K562 (cell line): ENCODE data around the gene BRWD1. TPM values are rescaled to one million over a fixed set of nuclear protein-coding genes. Genes with fewer than 3 reads are reported as not detected.

Source experiments
- JUND ChIP-seq, 2 experiments: IDR thresholded peaks; 2 replicates in 1 of 2; 3 replicates in 1 of 2; pipeline ENCODE4 v1.6.1; 2011; ENCODE audit warnings: borderline replicate concordance in 2 of 2, low read depth in 2 of 2, low read length in 2 of 2, improper control_type of control experiment in 1 of 2, missing biosample characterization in 1 of 2, missing genetic modification characterization in 1 of 2, missing genetic modification reagents in 1 of 2
- ZNF408 ChIP-seq: fragments of 250-450 bp; sonication (Bioruptor Pico); IDR thresholded peaks from 2 replicates; pipeline ENCODE4 v1.4.0; 2020; ENCODE audit warnings: low read depth, mild to moderate bottlenecking, moderate library complexity
- polyA plus RNA-seq, 8 experiments: library from polyadenylated mRNA; depleted of rRNA in 4 of 8; stranded (reverse) in 5 of 8; unstranded in 3 of 8; fragments of >200 nt; fragmentation: Nextera tagmentation in 2 of 8; fragmentation: Illumina TruSeq in 1 of 8; extraction: Ambion mirVana in 2 of 8; extraction: Trizol in 1 of 8; gene quantifications; 2 replicates each; pipeline versions ENCODE4 v1.2.1 to v1.2.3, GENCODE V29; 2011 to 2014; ENCODE audit warnings: inconsistent platforms in 1 of 8, missing spikeins in 1 of 8
- total RNA-seq, 7 experiments: library from RNA; depleted of rRNA in 6 of 7; stranded (reverse); fragments of >200 nt in 6 of 7; fragmentation: Illumina TruSeq in 2 of 7; extraction: Trizol in 2 of 7; gene quantifications; 2 replicates each; pipeline versions ENCODE4 v1.2.1 to v1.2.3, GENCODE V29; 2011 to 2021; ENCODE audit warnings: low replicate concordance in 1 of 7
- TF ChIP-seq, protein P1 (sequence below), 2 experiments: fragments of 450-650 bp in 1 of 2; sonication (generic) in 1 of 2; formaldehyde crosslinking in 1 of 2; IDR thresholded peaks; 2 replicates each; pipeline versions ENCODE4 v1.7.1 to v1.9.0; 2016 to 2022; ENCODE audit warnings: inconsistent platforms in 1 of 2, mild to moderate bottlenecking in 1 of 2, missing genetic modification reagents in 1 of 2
- TF ChIP-seq, protein P2 (sequence below): fragments of 200-600 bp; sonication (generic); IDR thresholded peaks from one replicate; pipeline ENCODE4 v1.6.1; 2012; ENCODE audit warnings: mild to moderate bottlenecking, low read depth, low read length, inconsistent platforms

BRWD1 gene
- total and polyA plus RNA-seq, 9 of the 15 experiments (the other 6 are each of a cell fraction or from before 2014, with no cell fraction given), result 10.1 to 60.2 (median 34.1) TPM

DNA sequence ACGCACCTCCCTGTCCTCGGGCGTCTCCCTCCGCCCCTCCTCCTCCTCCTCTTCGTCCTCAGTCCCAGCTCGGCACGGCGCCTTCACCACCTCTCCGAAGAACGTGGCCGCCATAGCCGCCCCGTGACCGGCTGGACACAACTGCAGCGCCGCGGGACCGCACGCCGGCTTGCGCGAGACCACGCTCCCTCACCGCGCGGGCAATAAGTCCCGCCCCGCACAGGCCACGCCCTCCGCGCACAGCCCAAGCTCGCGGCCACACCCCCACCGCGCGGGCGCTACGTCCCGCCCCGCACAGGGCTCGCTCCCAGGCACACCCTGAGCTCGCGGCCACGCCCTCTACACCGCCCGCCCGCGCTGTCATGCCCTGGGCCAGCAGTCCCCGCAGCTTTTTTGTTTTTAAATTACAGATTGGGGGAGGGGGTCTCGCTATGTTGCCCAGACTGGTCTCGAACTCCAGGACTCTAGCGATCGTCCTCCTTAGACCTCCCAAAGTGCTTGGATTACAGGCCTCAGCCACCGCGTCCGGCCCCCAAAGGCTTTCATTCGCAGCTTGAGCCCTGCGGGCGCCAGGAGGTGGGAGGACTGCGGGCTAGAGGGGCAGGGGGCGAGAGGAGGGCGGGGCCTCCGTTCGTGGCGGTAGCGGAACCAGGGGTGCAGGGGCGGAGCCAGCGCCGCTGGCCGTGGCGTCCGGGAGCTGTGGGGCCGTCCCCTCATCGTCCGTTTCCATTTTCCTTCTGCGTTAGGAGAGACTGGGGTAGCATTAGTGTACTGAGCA is 130.0 kb downstream of the BRWD1 start, which contains the start of gene PSMG1 (continued):
- TF ChIP-seq, protein P1, sequence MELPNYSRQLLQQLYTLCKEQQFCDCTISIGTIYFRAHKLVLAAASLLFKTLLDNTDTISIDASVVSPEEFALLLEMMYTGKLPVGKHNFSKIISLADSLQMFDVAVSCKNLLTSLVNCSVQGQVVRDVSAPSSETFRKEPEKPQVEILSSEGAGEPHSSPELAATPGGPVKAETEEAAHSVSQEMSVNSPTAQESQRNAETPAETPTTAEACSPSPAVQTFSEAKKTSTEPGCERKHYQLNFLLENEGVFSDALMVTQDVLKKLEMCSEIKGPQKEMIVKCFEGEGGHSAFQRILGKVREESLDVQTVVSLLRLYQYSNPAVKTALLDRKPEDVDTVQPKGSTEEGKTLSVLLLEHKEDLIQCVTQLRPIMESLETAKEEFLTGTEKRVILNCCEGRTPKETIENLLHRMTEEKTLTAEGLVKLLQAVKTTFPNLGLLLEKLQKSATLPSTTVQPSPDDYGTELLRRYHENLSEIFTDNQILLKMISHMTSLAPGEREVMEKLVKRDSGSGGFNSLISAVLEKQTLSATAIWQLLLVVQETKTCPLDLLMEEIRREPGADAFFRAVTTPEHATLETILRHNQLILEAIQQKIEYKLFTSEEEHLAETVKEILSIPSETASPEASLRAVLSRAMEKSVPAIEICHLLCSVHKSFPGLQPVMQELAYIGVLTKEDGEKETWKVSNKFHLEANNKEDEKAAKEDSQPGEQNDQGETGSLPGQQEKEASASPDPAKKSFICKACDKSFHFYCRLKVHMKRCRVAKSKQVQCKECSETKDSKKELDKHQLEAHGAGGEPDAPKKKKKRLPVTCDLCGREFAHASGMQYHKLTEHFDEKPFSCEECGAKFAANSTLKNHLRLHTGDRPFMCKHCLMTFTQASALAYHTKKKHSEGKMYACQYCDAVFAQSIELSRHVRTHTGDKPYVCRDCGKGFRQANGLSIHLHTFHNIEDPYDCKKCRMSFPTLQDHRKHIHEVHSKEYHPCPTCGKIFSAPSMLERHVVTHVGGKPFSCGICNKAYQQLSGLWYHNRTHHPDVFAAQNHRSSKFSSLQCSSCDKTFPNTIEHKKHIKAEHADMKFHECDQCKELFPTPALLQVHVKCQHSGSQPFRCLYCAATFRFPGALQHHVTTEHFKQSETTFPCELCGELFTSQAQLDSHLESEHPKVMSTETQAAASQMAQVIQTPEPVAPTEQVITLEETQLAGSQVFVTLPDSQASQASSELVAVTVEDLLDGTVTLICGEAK (IDR thresholded peaks at IDR 0.05), result peak; percentile 37
- TF ChIP-seq, protein P1 (CRISPR knock-in tag; IDR thresholded peaks at IDR 0.05), result 0 out of 2 replicates have a peak, but pooled peaks have one; percentile 2
- TF ChIP-seq ZNF408 (CRISPR knock-in tag), result no peak
- TF ChIP-seq, protein P2, sequence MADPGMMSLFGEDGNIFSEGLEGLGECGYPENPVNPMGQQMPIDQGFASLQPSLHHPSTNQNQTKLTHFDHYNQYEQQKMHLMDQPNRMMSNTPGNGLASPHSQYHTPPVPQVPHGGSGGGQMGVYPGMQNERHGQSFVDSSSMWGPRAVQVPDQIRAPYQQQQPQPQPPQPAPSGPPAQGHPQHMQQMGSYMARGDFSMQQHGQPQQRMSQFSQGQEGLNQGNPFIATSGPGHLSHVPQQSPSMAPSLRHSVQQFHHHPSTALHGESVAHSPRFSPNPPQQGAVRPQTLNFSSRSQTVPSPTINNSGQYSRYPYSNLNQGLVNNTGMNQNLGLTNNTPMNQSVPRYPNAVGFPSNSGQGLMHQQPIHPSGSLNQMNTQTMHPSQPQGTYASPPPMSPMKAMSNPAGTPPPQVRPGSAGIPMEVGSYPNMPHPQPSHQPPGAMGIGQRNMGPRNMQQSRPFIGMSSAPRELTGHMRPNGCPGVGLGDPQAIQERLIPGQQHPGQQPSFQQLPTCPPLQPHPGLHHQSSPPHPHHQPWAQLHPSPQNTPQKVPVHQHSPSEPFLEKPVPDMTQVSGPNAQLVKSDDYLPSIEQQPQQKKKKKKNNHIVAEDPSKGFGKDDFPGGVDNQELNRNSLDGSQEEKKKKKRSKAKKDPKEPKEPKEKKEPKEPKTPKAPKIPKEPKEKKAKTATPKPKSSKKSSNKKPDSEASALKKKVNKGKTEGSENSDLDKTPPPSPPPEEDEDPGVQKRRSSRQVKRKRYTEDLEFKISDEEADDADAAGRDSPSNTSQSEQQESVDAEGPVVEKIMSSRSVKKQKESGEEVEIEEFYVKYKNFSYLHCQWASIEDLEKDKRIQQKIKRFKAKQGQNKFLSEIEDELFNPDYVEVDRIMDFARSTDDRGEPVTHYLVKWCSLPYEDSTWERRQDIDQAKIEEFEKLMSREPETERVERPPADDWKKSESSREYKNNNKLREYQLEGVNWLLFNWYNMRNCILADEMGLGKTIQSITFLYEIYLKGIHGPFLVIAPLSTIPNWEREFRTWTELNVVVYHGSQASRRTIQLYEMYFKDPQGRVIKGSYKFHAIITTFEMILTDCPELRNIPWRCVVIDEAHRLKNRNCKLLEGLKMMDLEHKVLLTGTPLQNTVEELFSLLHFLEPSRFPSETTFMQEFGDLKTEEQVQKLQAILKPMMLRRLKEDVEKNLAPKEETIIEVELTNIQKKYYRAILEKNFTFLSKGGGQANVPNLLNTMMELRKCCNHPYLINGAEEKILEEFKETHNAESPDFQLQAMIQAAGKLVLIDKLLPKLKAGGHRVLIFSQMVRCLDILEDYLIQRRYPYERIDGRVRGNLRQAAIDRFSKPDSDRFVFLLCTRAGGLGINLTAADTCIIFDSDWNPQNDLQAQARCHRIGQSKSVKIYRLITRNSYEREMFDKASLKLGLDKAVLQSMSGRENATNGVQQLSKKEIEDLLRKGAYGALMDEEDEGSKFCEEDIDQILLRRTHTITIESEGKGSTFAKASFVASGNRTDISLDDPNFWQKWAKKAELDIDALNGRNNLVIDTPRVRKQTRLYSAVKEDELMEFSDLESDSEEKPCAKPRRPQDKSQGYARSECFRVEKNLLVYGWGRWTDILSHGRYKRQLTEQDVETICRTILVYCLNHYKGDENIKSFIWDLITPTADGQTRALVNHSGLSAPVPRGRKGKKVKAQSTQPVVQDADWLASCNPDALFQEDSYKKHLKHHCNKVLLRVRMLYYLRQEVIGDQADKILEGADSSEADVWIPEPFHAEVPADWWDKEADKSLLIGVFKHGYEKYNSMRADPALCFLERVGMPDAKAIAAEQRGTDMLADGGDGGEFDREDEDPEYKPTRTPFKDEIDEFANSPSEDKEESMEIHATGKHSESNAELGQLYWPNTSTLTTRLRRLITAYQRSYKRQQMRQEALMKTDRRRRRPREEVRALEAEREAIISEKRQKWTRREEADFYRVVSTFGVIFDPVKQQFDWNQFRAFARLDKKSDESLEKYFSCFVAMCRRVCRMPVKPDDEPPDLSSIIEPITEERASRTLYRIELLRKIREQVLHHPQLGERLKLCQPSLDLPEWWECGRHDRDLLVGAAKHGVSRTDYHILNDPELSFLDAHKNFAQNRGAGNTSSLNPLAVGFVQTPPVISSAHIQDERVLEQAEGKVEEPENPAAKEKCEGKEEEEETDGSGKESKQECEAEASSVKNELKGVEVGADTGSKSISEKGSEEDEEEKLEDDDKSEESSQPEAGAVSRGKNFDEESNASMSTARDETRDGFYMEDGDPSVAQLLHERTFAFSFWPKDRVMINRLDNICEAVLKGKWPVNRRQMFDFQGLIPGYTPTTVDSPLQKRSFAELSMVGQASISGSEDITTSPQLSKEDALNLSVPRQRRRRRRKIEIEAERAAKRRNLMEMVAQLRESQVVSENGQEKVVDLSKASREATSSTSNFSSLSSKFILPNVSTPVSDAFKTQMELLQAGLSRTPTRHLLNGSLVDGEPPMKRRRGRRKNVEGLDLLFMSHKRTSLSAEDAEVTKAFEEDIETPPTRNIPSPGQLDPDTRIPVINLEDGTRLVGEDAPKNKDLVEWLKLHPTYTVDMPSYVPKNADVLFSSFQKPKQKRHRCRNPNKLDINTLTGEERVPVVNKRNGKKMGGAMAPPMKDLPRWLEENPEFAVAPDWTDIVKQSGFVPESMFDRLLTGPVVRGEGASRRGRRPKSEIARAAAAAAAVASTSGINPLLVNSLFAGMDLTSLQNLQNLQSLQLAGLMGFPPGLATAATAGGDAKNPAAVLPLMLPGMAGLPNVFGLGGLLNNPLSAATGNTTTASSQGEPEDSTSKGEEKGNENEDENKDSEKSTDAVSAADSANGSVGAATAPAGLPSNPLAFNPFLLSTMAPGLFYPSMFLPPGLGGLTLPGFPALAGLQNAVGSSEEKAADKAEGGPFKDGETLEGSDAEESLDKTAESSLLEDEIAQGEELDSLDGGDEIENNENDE, result peak; percentile 34
- peak; percentile 24 for TF ChIP-seq JUND (IDR thresholded peaks at IDR 0.05; ENCODE audit: borderline replicate concordance, low read depth, low read length)
- peak; percentile 26; the same call in 1 of the 3 replicates for TF ChIP-seq JUND (tag; IDR thresholded peaks at IDR 0.05; ENCODE audit: borderline replicate concordance, low read depth, low read length)
